Liver (tissue), 9 donors: ENCODE data around the gene TWF2. TPM values are rescaled to one million over a fixed set of nuclear protein-coding genes. Genes with fewer than 3 reads are reported as not detected.

Source experiments
- DNase-seq: peaks from one replicate; pipeline ENCODE4 v3.0.0-alpha.2; 2017; ENCODE audit warnings: low spot score
- H3K27ac ChIP-seq, 2 donors: one replicate each; pipeline ENCODE4 v1.7.0; 2013; ENCODE audit warnings: inconsistent platforms in 2 of 2, low read length in 2 of 2, control low read depth in 1 of 2, low read depth in 1 of 2, mild to moderate bottlenecking in 1 of 2
- H3K27me3 ChIP-seq, 4 donors: one replicate each; pipeline versions ENCODE4 v1.6.1 to v1.7.0; 2013; ENCODE audit warnings: low read length in 3 of 4, inconsistent platforms in 1 of 4, mild to moderate bottlenecking in 1 of 4, moderate library complexity in 1 of 4; ENCODE audit not compliant: control insufficient read depth in 4 of 4, insufficient read depth in 4 of 4
- H3K36me3 ChIP-seq, 4 donors: one replicate each; pipeline versions ENCODE4 v1.6.1 to v1.7.0; 2013; ENCODE audit warnings: low read length in 3 of 4, mild to moderate bottlenecking in 3 of 4, low read depth in 1 of 4, moderate library complexity in 1 of 4; ENCODE audit not compliant: control insufficient read depth in 4 of 4, insufficient read depth in 3 of 4
- H3K4me1 ChIP-seq, 4 donors: one replicate each; pipeline versions ENCODE4 v1.6.1 to v1.7.0; 2013; ENCODE audit warnings: low read length in 3 of 4, mild to moderate bottlenecking in 3 of 4, moderate library complexity in 1 of 4; ENCODE audit not compliant: control insufficient read depth in 4 of 4, insufficient read depth in 4 of 4
- H3K4me3 ChIP-seq, 3 donors: one replicate each; pipeline versions ENCODE4 v1.6.1 to v1.7.0; 2013; ENCODE audit warnings: low read length in 3 of 3, control low read depth in 1 of 3, low read depth in 1 of 3, mild to moderate bottlenecking in 1 of 3
- H3K9ac ChIP-seq, 2 donors: one replicate each; pipeline ENCODE4 v1.7.0; 2013; ENCODE audit warnings: low read length in 2 of 2, mild to moderate bottlenecking in 2 of 2, moderate library complexity in 2 of 2, control low read depth in 1 of 2, low read depth in 1 of 2
- H3K9me3 ChIP-seq, 4 donors: one replicate each; pipeline versions ENCODE4 v1.6.1 to v1.7.0; 2013; ENCODE audit warnings: low read length in 3 of 4; ENCODE audit not compliant: control insufficient read depth in 4 of 4
- CTCF ChIP-seq: fragments of 150-350 bp; IDR thresholded peaks from 2 replicates; pipeline ENCODE4 v1.5.1; 2017; ENCODE audit warnings: improper control_type of control experiment, low read depth, low read length; ENCODE audit not compliant: missing input control
- EGR1 ChIP-seq, 2 donors: IDR thresholded peaks; 2 replicates each; pipeline ENCODE4 v1.6.1; 2016 to 2018; ENCODE audit warnings: antibody characterized with exemption in 2 of 2, low read depth in 2 of 2
- FOXA2 ChIP-seq: IDR thresholded peaks from 2 replicates; pipeline ENCODE4 v1.6.1; 2016; ENCODE audit warnings: antibody characterized with exemption
- GABPA ChIP-seq, 2 donors: IDR thresholded peaks in 1 of 2; conservative IDR thresholded peaks in 1 of 2; 2 replicates each; pipeline ENCODE4 v1.6.1; 2016; ENCODE audit warnings: antibody characterized with exemption in 2 of 2, mild to moderate bottlenecking in 1 of 2, moderate library complexity in 1 of 2
- HNF4A ChIP-seq, 2 donors: conservative IDR thresholded peaks; 2 replicates each; pipeline ENCODE4 v1.6.1; 2016; ENCODE audit warnings: antibody characterized with exemption in 2 of 2, mild to moderate bottlenecking in 2 of 2
- HNF4G ChIP-seq: IDR thresholded peaks from 2 replicates; pipeline ENCODE4 v1.6.1; 2016; ENCODE audit warnings: antibody characterized with exemption
- JUND ChIP-seq, 2 donors: IDR thresholded peaks; 2 replicates each; pipeline ENCODE4 v1.6.1; 2016; ENCODE audit warnings: antibody characterized with exemption in 2 of 2
- MAX ChIP-seq: IDR thresholded peaks from 2 replicates; pipeline ENCODE4 v1.6.1; 2016; ENCODE audit warnings: antibody characterized with exemption
- NR2F2 ChIP-seq: IDR thresholded peaks from 2 replicates; pipeline ENCODE4 v1.6.1; 2016; ENCODE audit warnings: antibody characterized with exemption
- RAD21 ChIP-seq, 2 donors: IDR thresholded peaks; 2 replicates each; pipeline ENCODE4 v1.6.1; 2016; ENCODE audit warnings: antibody characterized with exemption in 2 of 2, mild to moderate bottlenecking in 2 of 2
- RXRA ChIP-seq, 2 donors: IDR thresholded peaks; 2 replicates each; pipeline ENCODE4 v1.6.1; 2017 to 2018; ENCODE audit warnings: antibody characterized with exemption in 2 of 2, mild to moderate bottlenecking in 1 of 2
- SP1 ChIP-seq: IDR thresholded peaks from 2 replicates; pipeline ENCODE4 v1.6.1; 2018; ENCODE audit warnings: antibody characterized with exemption, mild to moderate bottlenecking
- YY1 ChIP-seq: IDR thresholded peaks from 2 replicates; pipeline ENCODE4 v1.6.1; 2016; ENCODE audit warnings: antibody characterized with exemption, mild to moderate bottlenecking
- WGBS: extraction: QIAGEN DNeasy Blood & Tissue Kit; methylation state at CpG from one replicate; pipeline ENCODE4 v1.1.7; 2013; 5-methylcytosine and 5-hydroxymethylcytosine counted together
- polyA plus RNA-seq, 2 donors: library from polyadenylated mRNA; stranded (reverse) in 1 of 2; unstranded in 1 of 2; fragments of 200-250 nt in 1 of 2; fragments of >200 nt in 1 of 2; fragmentation: Nextera tagmentation in 1 of 2; extraction: Ambion mirVana in 1 of 2; gene quantifications; one replicate each; pipeline versions ENCODE4 v1.2.1 to v1.2.3, GENCODE V29; 2013 to 2015
- total RNA-seq, 2 donors: library from RNA; depleted of rRNA; stranded (reverse); fragments of >200 nt; gene quantifications; one replicate each; pipeline ENCODE4 v1.2.3, GENCODE V29; 2014
- TF ChIP-seq, protein P1 (sequence below): IDR thresholded peaks from 2 replicates; pipeline ENCODE4 v1.6.1; 2016; ENCODE audit warnings: antibody characterized with exemption
- TF ChIP-seq, protein P2 (sequence below): IDR thresholded peaks from 2 replicates; pipeline ENCODE4 v1.6.1; 2016; ENCODE audit warnings: antibody characterized with exemption
- donor health status: healthy.
- donor health status: healthy.
- donor health status: healthy.
- donor health status: healthy.
- donor health status: healthy.

The TWF2 gene
- total and polyA plus RNA-seq, 4 donors = 12.0 to 26.3 (median 17.6) TPM

- Histone ChIP-seq H3K27ac (no peak overlapping the region), H3K36me3 (peaks cover 4 to 35% (median 12%) of the 10 kb centered on the region in 4 donors), H3K9me3 (no peaks in the 10 kb centered on the region), H3K4me3 (no peak overlapping the region), H3K9ac (no peak overlapping the region), H3K4me1 (peaks cover 2 to 15% (median 8%) of the 10 kb centered on the region in 4 donors), H3K27me3 (no peaks in the 10 kb centered on the region)
- 87% methylated on average over 7 of the region's 7 CpGs for WGBS
- no peak for DNase-seq
- no peak for TF ChIP-seq YY1
- TF ChIP-seq HNF4A (conservative IDR thresholded peaks at IDR 0.05) = no peak
- TF ChIP-seq RXRA (IDR thresholded peaks at IDR 0.05) = no peak
- TF ChIP-seq CTCF = no peak
- no peak for TF ChIP-seq NR2F2
- TF ChIP-seq HNF4G = no peak
- no peak for TF ChIP-seq GABPA (IDR thresholded peaks at IDR 0.05 in 1 of 2, conservative IDR thresholded peaks at IDR 0.05 in 1 of 2)
- no peak for TF ChIP-seq SP1
- TF ChIP-seq, protein P1, sequence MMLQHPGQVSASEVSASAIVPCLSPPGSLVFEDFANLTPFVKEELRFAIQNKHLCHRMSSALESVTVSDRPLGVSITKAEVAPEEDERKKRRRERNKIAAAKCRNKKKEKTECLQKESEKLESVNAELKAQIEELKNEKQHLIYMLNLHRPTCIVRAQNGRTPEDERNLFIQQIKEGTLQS = no peak
- TF ChIP-seq, protein P2, sequence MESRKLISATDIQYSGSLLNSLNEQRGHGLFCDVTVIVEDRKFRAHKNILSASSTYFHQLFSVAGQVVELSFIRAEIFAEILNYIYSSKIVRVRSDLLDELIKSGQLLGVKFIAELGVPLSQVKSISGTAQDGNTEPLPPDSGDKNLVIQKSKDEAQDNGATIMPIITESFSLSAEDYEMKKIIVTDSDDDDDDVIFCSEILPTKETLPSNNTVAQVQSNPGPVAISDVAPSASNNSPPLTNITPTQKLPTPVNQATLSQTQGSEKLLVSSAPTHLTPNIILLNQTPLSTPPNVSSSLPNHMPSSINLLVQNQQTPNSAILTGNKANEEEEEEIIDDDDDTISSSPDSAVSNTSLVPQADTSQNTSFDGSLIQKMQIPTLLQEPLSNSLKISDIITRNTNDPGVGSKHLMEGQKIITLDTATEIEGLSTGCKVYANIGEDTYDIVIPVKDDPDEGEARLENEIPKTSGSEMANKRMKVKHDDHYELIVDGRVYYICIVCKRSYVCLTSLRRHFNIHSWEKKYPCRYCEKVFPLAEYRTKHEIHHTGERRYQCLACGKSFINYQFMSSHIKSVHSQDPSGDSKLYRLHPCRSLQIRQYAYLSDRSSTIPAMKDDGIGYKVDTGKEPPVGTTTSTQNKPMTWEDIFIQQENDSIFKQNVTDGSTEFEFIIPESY = no peak
- no peak for TF ChIP-seq JUND (IDR thresholded peaks at IDR 0.05)
- no peak for TF ChIP-seq EGR1 (IDR thresholded peaks at IDR 0.05; ENCODE audit: low read depth in 2 of 2)
- no peak for TF ChIP-seq RAD21 (IDR thresholded peaks at IDR 0.05)
Measured at GRCh38 chr3:52227766-52228165, 11.2 kb downstream of the TWF2 start.

DNA sequence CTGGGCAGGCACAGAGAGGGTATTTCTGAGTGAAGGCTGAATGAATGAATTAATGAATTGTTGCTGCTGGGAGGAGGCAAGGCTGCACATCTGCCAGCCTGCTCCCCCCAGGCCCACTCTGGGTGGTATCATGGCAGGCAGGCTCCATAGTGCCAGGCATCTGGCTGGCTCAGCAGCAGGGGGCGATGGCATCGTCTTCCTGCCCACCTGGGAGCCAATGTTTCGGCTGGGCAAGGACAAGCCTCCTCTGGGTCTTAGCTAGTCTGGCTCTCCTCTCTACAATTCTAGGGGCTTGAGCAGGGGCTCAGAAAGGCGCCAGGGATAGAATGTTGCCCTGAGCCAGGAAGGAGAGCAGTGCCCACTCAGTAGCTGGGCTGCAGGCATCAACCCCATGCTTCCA, 11.8 kb downstream of the TWF2 start:
- TF ChIP-seq, protein P1 = no peak
- TF ChIP-seq EGR1 (IDR thresholded peaks at IDR 0.05; ENCODE audit: low read depth in 2 of 2) (no peak), HNF4A (conservative IDR thresholded peaks at IDR 0.05) (no peak), FOXA2 (no peak)
- no peak overlapping the region for H3K4me3 ChIP-seq
- H3K9me3 ChIP-seq = no peaks in the 10 kb centered on the region
- H3K9ac ChIP-seq = no peak overlapping the region
- H3K27me3 ChIP-seq = no peaks in the 10 kb centered on the region
- 96% methylated on average over 4 of the region's 4 CpGs for WGBS
- no peak overlapping the region for H3K27ac ChIP-seq
- peaks cover 4 to 35% (median 12%) of the 10 kb centered on the region in 4 donors for H3K36me3 ChIP-seq
- peaks cover 2 to 8% (median 5%) of the 10 kb centered on the region in 4 donors for H3K4me1 ChIP-seq
- DNase-seq = no peak

DNA sequence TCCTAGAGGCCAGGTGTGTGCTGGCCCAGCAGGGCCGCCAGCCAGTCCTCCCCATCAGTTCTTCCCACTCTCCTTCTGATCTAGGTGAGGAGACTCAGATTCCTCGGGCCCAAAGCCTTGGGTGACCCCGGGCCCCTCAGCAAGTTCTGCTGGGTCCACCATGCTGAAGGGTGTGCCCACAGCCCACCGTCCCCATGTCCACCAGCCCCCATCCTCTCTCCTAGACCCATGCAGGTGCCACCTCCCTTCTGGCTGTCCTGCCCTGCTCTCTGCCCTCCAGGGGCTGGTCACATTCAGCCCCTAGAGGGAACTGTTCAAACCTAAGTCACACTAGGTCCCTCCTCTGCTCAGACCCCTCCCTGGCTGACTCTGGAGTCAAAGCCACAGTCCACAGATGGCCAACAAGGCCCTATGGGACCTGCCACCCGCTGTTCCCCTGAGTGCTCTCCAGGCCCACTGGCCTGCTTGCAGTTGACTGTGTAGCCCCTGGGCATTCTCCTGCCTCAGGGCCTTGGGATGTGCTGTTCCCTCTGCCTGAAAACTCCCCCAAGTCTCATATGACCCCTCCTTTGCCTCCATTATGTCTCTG, 12.6 kb downstream of the TWF2 start:
- DNase-seq = no peak
- 91% methylated on average over 5 of the region's 5 CpGs for WGBS
- Histone ChIP-seq H3K9ac (no peak overlapping the region), H3K36me3 (peaks cover 4 to 35% (median 12%) of the 10 kb centered on the region in 4 donors), H3K4me3 (no peak overlapping the region), H3K4me1 (peaks cover 0 to under 1% (median 0%) of the 10 kb centered on the region in 4 donors), H3K27me3 (no peaks in the 10 kb centered on the region), H3K27ac (no peak overlapping the region), H3K9me3 (no peaks in the 10 kb centered on the region)
- TF ChIP-seq HNF4A (conservative IDR thresholded peaks at IDR 0.05) (no peak), MAX (no peak), FOXA2 (no peak)
